GM23338 (cell line): ENCODE data around the gene DNAJC11. TPM values are rescaled to one million over a fixed set of nuclear protein-coding genes. Genes with fewer than 3 reads are reported as not detected.

Source experiments
- ATAC-seq: fragments of 200-7000 bp; cut with Tn5 transposase; 3 replicates; pipeline ENCODE4 v1.9.1; 2020
- DNase-seq: peaks from one replicate; pipeline ENCODE4 v3.0.0-alpha.2; 2015; ENCODE audit warnings: low spot score
- H2AFZ ChIP-seq: fragments of 200-600 bp; sonication (generic); 2 replicates; pipeline ENCODE4 v1.8.0; 2016; ENCODE audit warnings: antibody characterized with exemption, mild to moderate bottlenecking, moderate library complexity
- H3F3A ChIP-seq: fragments of 200-600 bp; sonication (generic); replicated peaks from 2 replicates; pipeline ENCODE4 v1.8.0; 2017; ENCODE audit warnings: antibody characterized with exemption, mixed run types, low read depth
- H3K27ac ChIP-seq: fragments of 200-600 bp; sonication (generic); 2 replicates; pipeline ENCODE4 v1.6.1; 2016; ENCODE audit warnings: low read depth
- H3K27me3 ChIP-seq: fragments of 200-600 bp; sonication (generic); 2 replicates; pipeline ENCODE4 v1.8.0; 2016; ENCODE audit warnings: mild to moderate bottlenecking, mixed run types, moderate library complexity; ENCODE audit not compliant: insufficient read depth
- H3K36me3 ChIP-seq: fragments of 200-600 bp; sonication (generic); 2 replicates; pipeline ENCODE4 v1.8.0; 2016; ENCODE audit warnings: mild to moderate bottlenecking; ENCODE audit not compliant: insufficient read depth
- H3K4me1 ChIP-seq: fragments of 200-600 bp; sonication (generic); 2 replicates; pipeline ENCODE4 v1.8.0; 2016; ENCODE audit warnings: mild to moderate bottlenecking, moderate library complexity; ENCODE audit not compliant: insufficient read depth
- H3K4me2 ChIP-seq: fragments of 200-600 bp; sonication (generic); 2 replicates; pipeline ENCODE4 v1.7.1; 2017; ENCODE audit warnings: mixed run types
- H3K4me3 ChIP-seq: fragments of 200-600 bp; sonication (generic); 2 replicates; pipeline ENCODE4 v1.6.1; 2016; ENCODE audit warnings: mixed run types
- H3K79me2 ChIP-seq: fragments of 200-600 bp; sonication (generic); replicated peaks from 2 replicates; pipeline ENCODE4 v1.8.0; 2017; ENCODE audit warnings: mild to moderate bottlenecking; ENCODE audit not compliant: insufficient read depth
- H3K9me2 ChIP-seq: fragments of 200-600 bp; sonication (generic); 2 replicates; pipeline ENCODE4 v1.8.0; 2017; ENCODE audit not compliant: insufficient read depth
- H4K20me1 ChIP-seq: fragments of 200-600 bp; sonication (generic); replicated peaks from 2 replicates; pipeline ENCODE4 v1.8.0; 2017; ENCODE audit warnings: mild to moderate bottlenecking; ENCODE audit not compliant: insufficient read depth
- H3K27ac Mint-ChIP-seq: 2 replicates; pipeline ENCODE4 v1.8.0; 2020; ENCODE audit warnings: inconsistent platforms, mild to moderate bottlenecking, moderate library complexity, mixed read lengths
- H3K27me3 Mint-ChIP-seq: 3 replicates; pipeline ENCODE4 v1.8.0; 2022; ENCODE audit warnings: low read depth, mild to moderate bottlenecking, moderate library complexity, mixed read lengths, inconsistent platforms; ENCODE audit not compliant: insufficient read depth, poor library complexity
- H3K36me3 Mint-ChIP-seq: 3 replicates; pipeline ENCODE4 v1.8.0; 2021; ENCODE audit warnings: low read depth, mild to moderate bottlenecking, inconsistent platforms, moderate library complexity, mixed read lengths
- H3K4me1 Mint-ChIP-seq: 3 replicates; pipeline ENCODE4 v1.8.0; 2020; ENCODE audit warnings: mild to moderate bottlenecking, inconsistent platforms, mixed read lengths
- H3K4me3 Mint-ChIP-seq: 3 replicates; pipeline ENCODE4 v1.8.0; 2021; ENCODE audit warnings: moderate library complexity, mild to moderate bottlenecking, inconsistent platforms, mixed read lengths
- H3K9me3 Mint-ChIP-seq: 3 replicates; pipeline ENCODE4 v1.8.0; 2020; ENCODE audit warnings: moderate library complexity, mild to moderate bottlenecking, inconsistent platforms, mixed read lengths
- CTCF ChIP-seq, 2 experiments: fragments of 200-600 bp in 1 of 2; sonication (generic) in 1 of 2; conservative IDR thresholded peaks; 2 replicates each; pipeline versions ENCODE4 v1.5.1 to v1.6.1; 2016 to 2017; ENCODE audit warnings: antibody characterized with exemption in 2 of 2, low read depth in 2 of 2, mild to moderate bottlenecking in 2 of 2, moderate library complexity in 1 of 2
- ETS1 ChIP-seq: IDR thresholded peaks from 2 replicates; pipeline ENCODE4 v1.6.1; 2016; ENCODE audit warnings: antibody characterized with exemption
- EZH2phosphoT487 ChIP-seq: fragments of 200-600 bp; sonication (generic); IDR thresholded peaks from one replicate; pipeline ENCODE4 v1.8.1; 2018; ENCODE audit warnings: antibody characterized with exemption; ENCODE audit not compliant: unreplicated experiment
- REST ChIP-seq: IDR thresholded peaks from one replicate; pipeline ENCODE4 v1.6.1; 2018; ENCODE audit warnings: antibody characterized with exemption; ENCODE audit not compliant: unreplicated experiment
- STAT1 ChIP-seq: IDR thresholded peaks from one replicate; pipeline ENCODE4 v1.6.1; 2016; ENCODE audit warnings: antibody characterized with exemption; ENCODE audit not compliant: unreplicated experiment
- polyA plus RNA-seq: library from polyadenylated mRNA; unstranded; fragments of >200 nt; fragmentation: Nextera tagmentation; extraction: Ambion mirVana; gene quantifications from 2 replicates; pipeline ENCODE4 v1.2.1, GENCODE V29; 2016
- total RNA-seq: library from RNA; depleted of rRNA; stranded (reverse); fragments of >200 nt; shearing (Covaris generic); gene quantifications from 2 replicates; pipeline ENCODE4 v1.2.3, GENCODE V29; 2014

DNAJC11 gene
- total and polyA plus RNA-seq, 2 experiments from 2014 or later = 48.4 to 67.2 TPM

- Mint-ChIP-seq H3K9me3 (no peaks in the 10 kb centered on the region), H3K36me3 (peaks cover 71% of the 10 kb centered on the region), H3K27ac (no peak overlapping the region), H3K4me3 (no peak overlapping the region), H3K27me3 (peaks cover 9% of the 10 kb centered on the region), H3K4me1 (no peaks in the 10 kb centered on the region; the same call in 2 of the 3 replicates)
- TF ChIP-seq EZH2phosphoT487 (no peak), CTCF (conservative IDR thresholded peaks at IDR 0.05; ENCODE audit: low read depth in 2 of 2) (peak; percentile 49 to 79)
- H3K9me2 ChIP-seq = no peaks in the 10 kb centered on the region
- peaks cover 6% of the 10 kb centered on the region; the same call in 1 of the 2 replicates for H3F3A ChIP-seq
- DNase-seq (peak; percentile 75), ATAC-seq (peak; percentile 85)
- no peaks in the 10 kb centered on the region for H3K79me2 ChIP-seq
- no peaks in the 10 kb centered on the region for H3K4me1 ChIP-seq
- H3K4me2 ChIP-seq = no peak overlapping the region
- H3K36me3 ChIP-seq = peaks cover 30% of the 10 kb centered on the region
- no peak overlapping the region for H2AFZ ChIP-seq
- H3K4me3 ChIP-seq = no peak overlapping the region
- no peaks in the 10 kb centered on the region for H3K27me3 ChIP-seq
- H4K20me1 ChIP-seq = peaks cover 10% of the 10 kb centered on the region
- no peak overlapping the region for H3K27ac ChIP-seq
These were observed 67.1 kb downstream of the DNAJC11 start for GRCh38 chr1:6634371-6635052.

- no peak overlapping the region for H3K4me3 ChIP-seq
- H3K4me1 ChIP-seq = no peaks in the 10 kb centered on the region
- H3K36me3 Mint-ChIP-seq = peaks cover 60% of the 10 kb centered on the region
- no peaks in the 10 kb centered on the region for H3K9me2 ChIP-seq
- H3K4me1 Mint-ChIP-seq = no peaks in the 10 kb centered on the region; the same call in 2 of the 3 replicates
- H3K4me2 ChIP-seq = no peak overlapping the region
- no peaks in the 10 kb centered on the region for H3K27me3 ChIP-seq
- peaks cover 6% of the 10 kb centered on the region; the same call in 1 of the 2 replicates for H3F3A ChIP-seq
- H2AFZ ChIP-seq = no peak overlapping the region
- H3K27ac ChIP-seq = peak overlapping the region; percentile 32; the same call in 1 of the 2 replicates
- H3K9me3 Mint-ChIP-seq = no peaks in the 10 kb centered on the region
- H3K27ac Mint-ChIP-seq = no peak overlapping the region
- H3K36me3 ChIP-seq = peaks cover 21% of the 10 kb centered on the region
- TF ChIP-seq ETS1 (no peak), STAT1 (no peak), REST (no peak)
- no peak overlapping the region for H3K4me3 Mint-ChIP-seq
- H3K27me3 Mint-ChIP-seq = peaks cover 9% of the 10 kb centered on the region
- H4K20me1 ChIP-seq = peaks cover 5% of the 10 kb centered on the region
- no peaks in the 10 kb centered on the region for H3K79me2 ChIP-seq
- ATAC-seq (no peak), DNase-seq (no peak)
These were observed 68.8 kb downstream of the DNAJC11 start for GRCh38 chr1:6632588-6633514.
